Caco-2 (cell line): ENCODE results near the gene KIAA1671. TPM values are rescaled to one million over a fixed set of nuclear protein-coding genes. Genes with fewer than 3 reads are reported as not detected.

Experiments
- BruUV-seq: library from RNA; stranded (reverse); fragments of 400-500 nt; replicated peaks from 2 replicates; lab custom pipeline; 2021; lab: Mats Ljungman, UMichigan
- CTCF ChIA-PET: fragments of 300-600 bp; sonication (Branson Sonifier 250); formaldehyde crosslinking; loops from one replicate; lab custom pipeline; 2022; ENCODE audit warnings: antibody characterized with exemption; lab: Charles Lee
- POLR2A ChIA-PET: fragments of 300-600 bp; sonication (Branson Sonifier 250); formaldehyde crosslinking; loops from one replicate; lab custom pipeline; 2022; ENCODE audit warnings: antibody characterized with exemption; lab: Charles Lee
- DNase-seq, 2 experiments: peaks; one replicate each; pipeline versions ENCODE4 v3.0.0 to v3.0.0-alpha.2; 2020 to 2022
- H3K27me3 ChIP-seq: replicated peaks from 2 replicates; pipeline ENCODE4 v1.6.0; 2011; ENCODE audit warnings: low read length; ENCODE audit not compliant: control insufficient read depth, insufficient read depth
- H3K36me3 ChIP-seq: 2 replicates; pipeline ENCODE4 v1.5.1; 2011; ENCODE audit warnings: low read length; ENCODE audit not compliant: control insufficient read depth, insufficient read depth
- H3K4me1 ChIP-seq: fragments of 250-450 bp; sonication (Bioruptor Pico); 2 replicates; pipeline ENCODE4 v1.5.1; 2020; ENCODE audit warnings: mild to moderate bottlenecking
- H3K4me3 ChIP-seq: 2 replicates; pipeline ENCODE4 v1.5.1; 2011; ENCODE audit warnings: low read depth, mild to moderate bottlenecking, control low read depth, low read length
- H3K9me3 ChIP-seq: fragments of 250-450 bp; sonication (Bioruptor Pico); 2 replicates; pipeline ENCODE4 v1.5.1; 2020; ENCODE audit warnings: mild to moderate bottlenecking, moderate library complexity
- H3K27ac Mint-ChIP-seq: one replicate; pipeline ENCODE4 v1.8.0; 2022; ENCODE audit warnings: mixed read lengths; ENCODE audit not compliant: unreplicated experiment
- H3K27me3 Mint-ChIP-seq: one replicate; pipeline ENCODE4 v1.8.0; 2022; ENCODE audit warnings: mixed read lengths; ENCODE audit not compliant: insufficient read depth, unreplicated experiment
- H3K36me3 Mint-ChIP-seq: one replicate; pipeline ENCODE4 v1.8.0; 2022; ENCODE audit warnings: mild to moderate bottlenecking, mixed read lengths; ENCODE audit not compliant: insufficient read depth, unreplicated experiment
- H3K4me1 Mint-ChIP-seq: one replicate; pipeline ENCODE4 v1.8.0; 2022; ENCODE audit warnings: low read depth, mixed read lengths; ENCODE audit not compliant: unreplicated experiment
- H3K4me3 Mint-ChIP-seq: one replicate; pipeline ENCODE4 v1.8.0; 2022; ENCODE audit warnings: mild to moderate bottlenecking, moderate library complexity, mixed read lengths; ENCODE audit not compliant: unreplicated experiment
- H3K9me3 Mint-ChIP-seq: one replicate; pipeline ENCODE4 v1.8.0; 2022; ENCODE audit warnings: mixed read lengths; ENCODE audit not compliant: unreplicated experiment
- CTCF ChIP-seq, 2 experiments: fragments of 200-600 bp in 1 of 2; IDR thresholded peaks; 1 replicate in 1 of 2; 2 replicates in 1 of 2; pipeline versions ENCODE4 v1.5.1 to v1.8.0; 2011 to 2022; ENCODE audit warnings: antibody characterized with exemption in 1 of 2, control low read depth in 1 of 2, inconsistent platforms in 1 of 2, low read depth in 1 of 2, low read length in 1 of 2, mild to moderate bottlenecking in 1 of 2, moderate library complexity in 1 of 2; ENCODE audit not compliant: insufficient read depth in 1 of 2, severe bottlenecking in 1 of 2, unreplicated experiment in 1 of 2
- intact Hi-C: fragments of 100-400 bp; cut with micrococcal nuclease; formaldehyde crosslinking; loops from one replicate; pipeline ENCODE4 v1.10.0; 2022; ENCODE audit not compliant: unreplicated experiment
- total RNA-seq: library from RNA; stranded (reverse); gene quantifications from 2 replicates; pipeline ENCODE4 v1.2.3, GENCODE V29; 2022

Gene KIAA1671
- total RNA-seq, 1 experiment from 2014 or later, result 28.6 TPM

GRCh38 chr22:25187469-25187868 lies 235.0 kb downstream of the KIAA1671 start:
- no peak overlapping the region for H3K4me3 Mint-ChIP-seq
- Histone ChIP-seq H3K9me3 (no peaks in the 10 kb centered on the region), H3K4me3 (no peak overlapping the region), H3K36me3 (peaks cover 2% of the 10 kb centered on the region), H3K27me3 (no peaks in the 10 kb centered on the region), H3K4me1 (no peaks in the 10 kb centered on the region)
- no peak for TF ChIP-seq CTCF (IDR thresholded peaks at IDR 0.05; ENCODE audit: insufficient read depth in 1 of 2, low read depth in 1 of 2, low read length in 1 of 2, severe bottlenecking in 1 of 2, unreplicated experiment in 1 of 2)
- BruUV-seq, result no TSS peak
- H3K4me1 Mint-ChIP-seq, result no peaks in the 10 kb centered on the region
- H3K36me3 Mint-ChIP-seq, result peaks cover 28% of the 10 kb centered on the region
- POLR2A ChIA-PET, result no interaction called here
- H3K27ac Mint-ChIP-seq, result no peak overlapping the region
- intact Hi-C loops, result no loop called here
- no peaks in the 10 kb centered on the region for H3K27me3 Mint-ChIP-seq
- CTCF ChIA-PET, result no interaction called here
- H3K9me3 Mint-ChIP-seq, result no peaks in the 10 kb centered on the region
- DNase-seq, result no peak

- H3K4me1 Mint-ChIP-seq, result no peaks in the 10 kb centered on the region
- H3K27ac Mint-ChIP-seq, result no peak overlapping the region
- Histone ChIP-seq H3K36me3 (no peaks in the 10 kb centered on the region; the same call in 1 of the 2 replicates), H3K4me3 (no peak overlapping the region), H3K9me3 (no peaks in the 10 kb centered on the region), H3K4me1 (no peaks in the 10 kb centered on the region), H3K27me3 (no peaks in the 10 kb centered on the region)
- H3K9me3 Mint-ChIP-seq, result no peaks in the 10 kb centered on the region
- intact Hi-C loops, result no loop called here
- TF ChIP-seq CTCF (IDR thresholded peaks at IDR 0.05; ENCODE audit: insufficient read depth in 1 of 2, low read depth in 1 of 2, low read length in 1 of 2, severe bottlenecking in 1 of 2, unreplicated experiment in 1 of 2), result no peak
- ChIA-PET CTCF (no interaction called here), POLR2A (no interaction called here)
- peaks cover 26% of the 10 kb centered on the region for H3K36me3 Mint-ChIP-seq
- H3K4me3 Mint-ChIP-seq, result no peak overlapping the region
- DNase-seq, result no peak
- BruUV-seq, result no TSS peak
- no peaks in the 10 kb centered on the region for H3K27me3 Mint-ChIP-seq
Measured at GRCh38 chr22:25192406-25192805, 239.9 kb downstream of the KIAA1671 start.

- ChIA-PET CTCF (no interaction called here), POLR2A (no interaction called here)
- no peak for TF ChIP-seq CTCF (IDR thresholded peaks at IDR 0.05; ENCODE audit: insufficient read depth in 1 of 2, low read depth in 1 of 2, low read length in 1 of 2, severe bottlenecking in 1 of 2, unreplicated experiment in 1 of 2)
- Histone ChIP-seq H3K4me3 (no peak overlapping the region), H3K9me3 (no peaks in the 10 kb centered on the region), H3K27me3 (no peaks in the 10 kb centered on the region), H3K36me3 (no peaks in the 10 kb centered on the region; the same call in 1 of the 2 replicates), H3K4me1 (no peaks in the 10 kb centered on the region)
- no peak overlapping the region for H3K4me3 Mint-ChIP-seq
- peaks cover 29% of the 10 kb centered on the region for H3K36me3 Mint-ChIP-seq
- no peaks in the 10 kb centered on the region for H3K9me3 Mint-ChIP-seq
- no TSS peak for BruUV-seq
- intact Hi-C loops, result no loop called here
- DNase-seq, result no peak
- H3K27me3 Mint-ChIP-seq, result no peaks in the 10 kb centered on the region
- no peak overlapping the region for H3K27ac Mint-ChIP-seq
- no peaks in the 10 kb centered on the region for H3K4me1 Mint-ChIP-seq
Measured at GRCh38 chr22:25193130-25193529, 240.6 kb downstream of the KIAA1671 start.
